ENCODE data around the gene IQSEC1.

Gene IQSEC1

DNA sequence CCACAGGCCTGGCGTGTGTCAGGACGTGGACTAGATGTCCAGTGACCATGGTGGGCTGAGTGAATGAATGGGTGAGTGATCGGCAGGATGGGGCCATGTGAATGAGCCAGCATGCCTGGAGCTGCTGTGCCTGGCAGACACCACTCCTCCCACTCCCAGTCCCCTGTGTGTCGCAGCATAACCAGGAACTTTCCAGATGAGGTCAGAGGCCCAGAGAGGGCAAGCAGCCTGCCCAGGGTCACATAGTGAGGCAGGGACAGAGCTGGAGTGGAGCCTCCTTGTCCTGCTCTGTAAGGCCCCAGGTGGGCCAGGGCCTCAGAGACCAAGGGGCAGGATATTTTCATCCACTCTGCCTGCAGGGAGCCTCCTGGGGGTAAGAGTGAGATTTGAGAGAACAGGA lies 6.4 kb downstream of the IQSEC1 start:
- no peak for DNase-seq

DNA sequence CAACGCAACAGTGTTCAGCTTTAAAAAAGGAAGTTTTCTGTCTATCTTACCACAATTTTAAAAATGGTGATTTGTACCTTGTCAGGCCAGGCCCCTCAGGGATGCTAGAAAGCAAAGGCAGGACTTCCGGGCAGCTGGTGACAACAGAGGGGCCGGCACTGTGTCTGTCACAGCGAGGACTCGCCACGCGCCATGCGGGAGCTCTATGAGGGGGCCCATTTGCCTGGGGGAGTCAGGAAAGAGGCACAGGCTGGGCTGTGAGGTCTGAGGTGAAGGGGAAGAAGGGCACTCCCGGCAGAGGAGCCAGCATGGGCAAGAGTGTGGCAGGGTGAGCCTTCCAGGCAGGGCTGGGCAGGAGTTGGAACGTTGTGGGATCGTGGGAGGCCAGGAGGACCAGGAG lies 7.0 kb downstream of the IQSEC1 start:
- no peak for DNase-seq

DNA sequence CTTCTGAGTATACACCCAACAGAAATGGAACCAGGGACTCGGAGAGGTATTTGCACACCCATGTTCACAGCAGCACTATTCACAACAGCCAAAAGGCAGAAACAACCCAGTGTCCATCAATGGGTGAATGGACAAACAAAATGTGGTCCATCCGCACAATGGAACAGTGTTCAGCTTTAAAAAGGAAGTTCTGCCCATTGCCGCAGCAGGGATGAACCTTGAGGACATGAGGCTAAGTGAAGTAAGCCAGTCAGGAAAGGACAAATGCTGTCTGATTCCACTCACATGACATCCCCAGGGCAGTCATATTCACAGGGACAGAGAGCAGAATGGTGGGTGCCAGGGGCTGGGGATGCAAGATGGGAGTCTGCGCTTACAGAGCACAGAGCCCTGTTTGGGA lies 7.5 kb downstream of the IQSEC1 start:
- DNase-seq = no peak

DNA sequence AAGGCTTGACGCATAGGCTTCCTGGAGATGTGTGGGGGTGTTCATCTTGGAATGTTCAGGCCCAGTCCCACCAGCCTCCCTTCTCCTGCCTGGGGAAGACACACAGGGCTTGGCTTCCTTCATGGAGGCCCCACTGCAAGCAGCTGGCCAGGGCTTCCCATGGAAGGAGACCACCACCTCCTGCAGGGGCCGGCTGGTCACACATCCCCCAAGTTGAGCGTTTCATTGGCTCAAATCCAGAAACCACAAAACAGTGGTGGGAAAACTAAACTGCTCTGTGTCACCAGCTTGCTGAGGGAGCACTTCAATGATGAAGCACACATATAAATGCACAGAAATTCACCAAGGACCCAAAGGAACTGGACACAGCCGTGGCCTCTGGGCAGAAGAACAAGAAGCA lies 8.3 kb downstream of the IQSEC1 start:
- DNase-seq = no peak

DNA sequence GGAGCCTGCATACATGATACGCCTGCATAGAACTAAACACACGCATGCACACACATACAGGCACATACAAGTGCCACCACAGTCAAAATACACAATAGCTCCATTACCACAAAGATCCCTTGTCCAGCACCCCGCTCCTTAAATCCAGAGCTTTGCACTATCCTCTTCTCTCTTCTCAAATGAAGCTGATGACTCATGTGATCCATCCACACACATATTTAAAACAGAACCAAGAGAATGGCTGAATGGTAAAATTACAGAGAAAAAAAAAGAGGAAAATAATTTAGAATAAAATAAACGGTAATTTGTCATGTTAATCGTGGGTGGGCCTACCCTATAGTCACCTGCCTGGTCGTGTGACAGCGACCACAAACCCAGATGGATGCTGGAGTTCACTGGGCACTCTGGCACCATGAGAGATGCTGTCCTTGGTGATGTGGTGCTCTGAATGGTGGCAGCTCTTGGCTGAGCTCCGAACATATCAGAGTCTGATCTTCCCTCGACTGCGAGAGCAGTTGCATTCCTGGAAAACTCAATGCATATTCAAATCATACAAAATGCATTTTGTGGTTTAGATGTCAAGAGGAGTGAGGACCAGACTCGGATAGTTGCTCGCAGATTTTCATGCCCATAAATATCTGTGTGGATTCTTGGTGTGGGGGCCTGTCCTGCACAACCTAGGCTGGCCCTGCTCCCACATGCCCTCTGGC lies 8.9 kb downstream of the IQSEC1 start:
- DNase-seq = no peak

DNA sequence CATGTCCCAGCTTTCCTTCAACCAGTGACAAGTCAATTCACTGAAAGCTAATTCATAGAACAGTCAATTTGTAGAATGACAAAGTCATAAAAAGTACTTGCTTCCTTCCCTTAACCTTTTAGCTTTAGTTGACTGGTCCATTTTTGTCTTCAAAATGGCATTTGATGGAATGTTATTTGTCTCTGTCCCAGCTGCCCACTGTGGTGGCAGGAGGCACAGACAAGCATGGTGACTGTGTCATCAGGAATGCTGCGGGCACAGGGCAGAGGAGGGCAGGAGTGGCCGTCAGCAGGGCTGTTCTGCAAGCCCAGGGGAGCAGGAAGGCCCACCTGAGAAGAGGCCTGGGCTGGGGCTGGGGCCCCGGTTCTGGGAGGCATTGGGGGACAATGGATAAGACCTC lies 10.0 kb downstream of the IQSEC1 start:
- DNase-seq = no peak

DNA sequence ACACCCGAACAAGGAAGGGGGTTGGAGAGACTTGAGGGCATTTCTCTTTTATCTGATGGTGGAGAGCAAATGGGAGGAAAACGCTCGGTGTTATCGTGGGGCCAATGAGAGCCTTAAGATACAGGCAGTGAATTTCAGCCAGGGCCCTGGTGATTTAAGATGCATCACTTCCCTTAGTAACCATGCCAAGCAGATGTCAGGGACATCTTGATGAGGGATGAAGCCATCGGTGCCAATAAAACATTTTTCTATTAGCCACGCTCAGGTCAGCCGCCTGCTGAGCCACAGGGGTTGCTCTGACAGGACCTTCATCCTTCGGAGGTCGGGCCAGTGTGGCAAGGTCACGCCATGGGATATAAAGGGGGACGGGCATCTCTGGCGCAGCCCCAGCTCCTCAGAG lies 10.6 kb downstream of the IQSEC1 start:
- DNase-seq = no peak

DNA sequence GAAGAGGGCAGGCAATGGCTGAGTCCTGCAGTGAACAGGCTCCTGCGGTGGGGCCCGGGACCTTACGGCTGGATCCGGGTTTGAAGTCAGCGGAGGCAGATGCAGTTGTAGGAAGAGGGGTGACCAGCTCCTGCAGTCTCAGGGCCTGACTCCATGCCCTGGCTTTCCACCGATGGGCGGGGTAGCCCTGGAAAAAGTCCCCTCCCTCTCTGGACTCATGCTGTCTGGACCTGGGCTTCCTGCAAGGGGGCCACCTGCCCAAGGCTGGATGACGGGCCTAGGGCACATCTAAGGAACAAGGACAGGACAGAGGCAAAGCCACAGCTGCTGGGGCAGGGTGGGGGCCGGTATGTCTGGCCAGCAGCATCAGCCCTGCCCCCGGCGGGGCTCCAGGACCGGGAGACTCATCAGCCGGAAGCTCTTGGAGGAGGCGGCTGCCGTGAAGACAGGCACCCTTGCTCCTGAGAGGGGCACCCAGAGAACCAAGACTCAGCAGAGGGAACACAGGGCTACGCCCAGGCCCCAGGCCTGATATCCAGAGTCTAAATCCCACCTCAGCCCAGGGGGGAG lies 12.8 kb downstream of the IQSEC1 start:
- DNase-seq = no peak

DNA sequence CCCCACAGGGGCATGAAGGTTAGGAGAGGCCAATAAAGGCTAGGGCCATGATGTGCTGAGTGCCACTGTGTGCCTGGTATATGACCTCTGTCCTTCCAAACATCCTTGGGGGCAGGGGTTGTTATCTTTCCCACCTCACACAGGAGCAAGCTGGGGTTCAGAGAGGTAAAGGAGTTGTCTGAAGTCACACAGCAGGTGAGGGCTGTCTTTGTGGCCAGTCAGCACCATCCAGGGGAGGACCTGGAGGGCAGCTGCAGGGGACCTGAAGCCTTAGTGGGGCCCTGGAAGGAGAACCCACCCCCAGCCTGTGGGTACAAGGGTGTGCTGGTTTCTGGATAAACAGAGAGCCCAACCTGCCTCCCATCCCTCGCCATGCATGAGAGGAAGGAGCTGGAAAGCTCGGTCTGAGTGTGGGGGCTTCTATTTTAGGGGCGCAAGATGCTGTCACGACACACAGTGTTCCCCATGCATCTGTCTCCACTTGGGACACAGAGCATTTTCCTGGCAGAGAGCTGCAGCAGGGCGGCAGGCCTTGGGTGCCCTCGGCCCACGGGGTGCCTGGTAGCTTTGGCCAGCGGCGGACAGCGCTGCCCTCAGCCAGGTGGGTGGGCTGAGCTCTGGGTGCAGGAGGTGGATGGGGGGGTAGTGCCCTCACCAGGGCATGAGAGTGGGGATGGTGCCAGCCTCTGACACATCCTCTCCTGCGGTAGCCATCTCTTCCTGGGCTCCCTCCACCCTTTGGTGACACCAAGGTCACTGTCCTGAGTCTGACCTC lies 14.7 kb downstream of the IQSEC1 start:
- DNase-seq = no peak

DNA sequence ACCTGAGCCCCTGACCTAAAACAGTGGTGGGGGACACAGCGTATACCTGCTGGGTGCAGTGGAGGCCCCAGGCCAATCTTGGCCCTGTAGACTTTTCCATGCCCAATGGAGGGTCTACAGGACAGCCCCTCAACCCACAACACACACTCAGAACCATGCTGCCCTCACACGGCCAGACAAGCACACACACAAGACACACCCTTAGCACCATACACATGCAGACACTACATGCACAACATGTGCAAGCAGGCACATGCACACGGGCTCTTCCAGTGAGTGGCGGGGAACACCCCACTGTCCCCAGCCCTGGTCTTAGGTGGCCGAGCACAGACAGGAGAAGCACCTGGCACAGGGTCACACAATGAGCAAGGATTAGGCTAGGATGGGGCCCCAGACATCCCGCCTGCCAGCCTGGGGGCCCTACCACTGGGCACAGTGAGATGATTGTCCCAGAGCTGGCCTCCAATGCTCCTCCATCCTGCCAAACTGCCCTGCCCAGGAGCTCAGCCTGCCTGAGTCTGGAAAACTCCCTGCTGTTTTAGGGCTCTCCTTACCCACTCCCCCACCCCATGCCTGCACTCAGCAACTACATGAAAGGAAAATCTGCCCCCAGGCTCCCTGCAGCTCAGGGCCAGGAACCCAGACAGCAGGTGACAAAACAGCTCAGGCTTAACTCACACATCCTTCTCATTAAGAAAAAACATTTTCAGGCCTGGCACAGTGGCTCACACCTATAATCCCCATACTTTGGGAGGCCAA lies 15.8 kb downstream of the IQSEC1 start:
- DNase-seq = no peak

DNA sequence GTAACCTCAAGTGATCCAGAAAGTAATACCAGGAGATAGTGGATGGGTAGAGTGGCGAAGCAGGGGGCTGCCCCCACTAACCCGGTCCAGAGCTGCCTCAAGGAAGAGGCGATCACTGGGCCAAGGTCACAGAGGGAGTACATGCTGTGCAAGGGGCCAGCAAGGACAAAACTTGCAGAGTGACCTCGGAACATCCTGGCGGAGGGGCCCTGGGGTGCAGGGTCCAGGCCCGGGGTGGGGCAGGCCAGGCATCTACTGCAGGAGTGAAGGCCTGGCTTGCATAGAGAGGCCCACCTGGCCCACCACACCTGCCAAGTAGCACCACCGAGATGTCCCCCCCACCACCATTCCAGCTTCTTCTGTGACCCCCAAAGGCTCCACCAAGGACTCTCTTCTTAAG lies 17.6 kb downstream of the IQSEC1 start:
- DNase-seq = no peak

DNA sequence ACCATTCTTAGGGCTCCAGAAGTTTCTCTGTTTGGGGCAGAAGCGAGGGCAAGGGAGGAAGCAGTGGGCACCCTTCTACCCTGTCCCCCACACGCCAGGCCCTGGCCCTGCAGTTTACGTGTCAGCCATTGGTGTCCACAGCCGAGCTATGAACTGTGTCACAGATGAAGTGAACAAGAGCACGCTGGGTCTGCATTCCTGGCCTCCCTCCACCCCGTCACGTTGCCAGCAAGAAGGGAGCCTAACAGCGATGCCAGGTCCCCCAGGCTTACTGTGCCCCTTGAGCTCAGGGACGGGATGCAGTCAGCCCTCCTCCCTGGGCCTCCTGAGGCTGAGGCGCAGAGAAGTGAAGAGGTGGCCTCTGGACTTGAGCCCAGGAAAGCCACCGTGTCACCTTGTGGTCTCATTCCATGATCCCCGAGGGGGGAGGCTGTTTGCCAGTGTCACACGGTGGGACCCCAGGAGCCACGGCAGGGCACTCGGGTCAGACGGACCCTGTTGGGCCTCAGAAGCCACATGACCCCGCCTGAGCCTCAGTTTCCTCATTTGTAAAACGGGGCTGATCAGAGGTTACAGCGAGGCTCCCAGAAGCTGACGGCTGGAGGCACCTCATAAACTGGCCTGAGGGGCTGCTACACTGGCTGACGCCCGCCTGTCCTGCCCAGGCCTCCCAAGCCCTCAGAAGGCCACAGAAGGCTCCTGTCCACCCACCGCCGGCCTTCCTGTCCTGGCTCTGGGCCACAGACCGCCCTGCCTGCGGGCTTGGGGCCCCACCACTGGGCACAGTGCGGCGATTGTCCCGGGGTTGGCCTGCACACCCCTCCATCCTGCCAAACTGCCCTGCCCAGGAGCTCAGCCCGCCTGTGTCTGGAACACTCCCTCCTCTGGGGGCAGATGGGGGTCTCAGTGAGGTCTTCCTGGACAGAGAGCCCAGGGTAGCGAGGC lies 18.6 kb downstream of the IQSEC1 start:
- DNase-seq = no peak

DNA sequence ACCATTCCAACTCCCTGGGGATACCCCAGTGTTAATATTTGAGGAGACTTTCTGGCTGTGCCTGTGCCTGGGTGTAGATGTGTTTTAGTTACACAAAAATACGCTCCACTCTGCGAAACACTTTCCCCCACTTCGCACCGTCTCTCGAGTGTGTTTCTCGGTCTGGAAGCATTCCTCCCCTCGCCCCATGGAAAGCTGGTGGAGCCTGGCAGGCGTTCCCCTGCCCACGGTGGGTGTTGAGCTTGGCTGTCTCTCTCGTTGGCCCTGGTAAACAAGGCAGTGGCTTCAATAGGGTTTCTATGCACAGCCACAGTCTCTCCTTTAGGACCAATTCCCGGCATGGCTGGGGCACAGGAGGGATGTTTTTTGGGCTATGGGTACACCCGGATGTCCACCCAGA lies 19.3 kb downstream of the IQSEC1 start:
- DNase-seq = no peak

DNA sequence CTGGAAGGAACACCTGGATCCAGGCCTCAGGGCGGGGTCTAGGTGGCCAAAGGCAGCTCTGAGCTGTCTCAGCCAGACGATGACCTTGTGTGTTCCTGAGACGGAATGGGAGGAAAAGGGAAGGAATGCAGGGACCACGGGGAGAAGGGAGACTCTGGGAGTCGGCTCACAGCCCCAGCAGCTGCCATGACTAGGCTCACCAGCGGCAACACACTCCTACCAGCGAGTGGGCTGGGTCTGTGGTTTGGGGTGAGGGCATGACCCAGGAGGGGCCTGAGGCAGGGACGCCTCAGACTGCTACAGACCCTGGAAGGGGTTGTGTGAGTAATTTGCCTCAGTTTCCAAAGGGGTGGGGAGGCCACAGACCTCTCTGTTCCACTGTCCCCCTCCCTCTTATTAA lies 19.8 kb downstream of the IQSEC1 start:
- DNase-seq = no peak

DNA sequence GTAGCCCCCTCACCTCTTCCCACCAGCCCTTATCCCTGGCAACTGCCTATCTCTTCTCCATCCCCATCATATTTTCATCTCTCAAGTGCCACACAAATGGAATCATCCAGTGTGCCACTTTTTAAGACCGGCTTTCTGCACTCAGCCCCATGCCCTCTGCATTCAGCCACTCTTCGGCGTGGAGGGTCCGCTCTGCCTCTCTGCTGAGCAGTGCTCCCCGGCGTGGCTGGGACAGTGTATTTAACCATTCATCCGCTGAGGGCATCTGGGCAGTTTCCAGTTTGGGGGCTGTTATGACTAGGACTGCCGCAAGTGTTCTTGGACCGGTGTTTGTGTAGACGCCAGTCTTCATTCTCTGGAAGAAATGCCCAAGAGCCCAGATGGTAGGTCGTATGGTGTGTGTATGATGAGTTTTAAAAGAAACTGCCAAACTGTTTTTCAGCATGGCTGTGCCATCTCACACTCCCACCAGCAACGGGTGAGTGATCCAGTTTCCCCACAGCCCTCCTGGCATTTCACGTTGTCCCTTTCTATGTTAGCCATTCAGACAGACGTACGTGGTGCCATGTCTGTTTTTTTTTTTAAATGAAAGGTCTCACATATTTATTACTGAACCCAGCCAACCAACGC lies 20.9 kb downstream of the IQSEC1 start:
- DNase-seq = no peak

DNA sequence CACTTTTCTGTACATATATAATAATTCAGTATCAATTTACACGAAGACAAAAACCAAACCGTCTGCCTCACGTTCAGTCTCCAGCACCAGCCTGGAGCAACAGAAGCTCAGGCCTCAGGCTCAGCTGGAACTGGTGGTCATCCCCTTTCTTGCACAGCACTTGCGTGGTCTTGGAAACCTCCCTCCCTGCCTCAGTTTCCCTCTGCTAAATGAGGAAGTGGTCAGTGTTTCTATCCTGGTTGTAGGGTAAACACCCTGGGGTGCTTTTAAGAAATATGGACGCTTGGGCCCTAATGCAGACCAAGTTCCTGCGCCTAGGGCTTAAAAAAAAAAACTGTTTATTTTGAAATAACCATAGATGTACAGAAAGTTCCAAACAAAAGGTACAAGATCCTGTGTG lies 21.6 kb downstream of the IQSEC1 start:
- no peak for DNase-seq

DNA sequence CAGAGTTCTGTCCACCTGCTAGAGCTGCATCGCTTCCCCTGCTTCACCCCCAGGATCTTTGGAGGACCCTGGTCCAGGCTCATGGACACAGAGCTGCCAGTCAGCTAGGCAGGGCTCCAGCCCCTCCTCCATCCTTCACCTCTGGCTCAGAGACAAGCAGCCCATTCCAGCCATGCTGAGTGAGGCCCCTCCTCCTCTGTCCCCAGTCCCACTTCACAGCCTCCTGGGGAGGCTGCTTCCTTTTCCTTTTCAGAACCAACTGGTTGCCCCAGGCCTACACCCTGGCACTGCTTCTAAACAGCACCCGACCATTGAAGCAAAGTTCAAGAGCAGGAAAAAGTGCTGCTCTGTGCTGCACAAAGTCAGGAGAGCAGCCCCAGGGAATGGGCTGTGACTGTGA lies 22.2 kb downstream of the IQSEC1 start:
- no peak for DNase-seq

DNA sequence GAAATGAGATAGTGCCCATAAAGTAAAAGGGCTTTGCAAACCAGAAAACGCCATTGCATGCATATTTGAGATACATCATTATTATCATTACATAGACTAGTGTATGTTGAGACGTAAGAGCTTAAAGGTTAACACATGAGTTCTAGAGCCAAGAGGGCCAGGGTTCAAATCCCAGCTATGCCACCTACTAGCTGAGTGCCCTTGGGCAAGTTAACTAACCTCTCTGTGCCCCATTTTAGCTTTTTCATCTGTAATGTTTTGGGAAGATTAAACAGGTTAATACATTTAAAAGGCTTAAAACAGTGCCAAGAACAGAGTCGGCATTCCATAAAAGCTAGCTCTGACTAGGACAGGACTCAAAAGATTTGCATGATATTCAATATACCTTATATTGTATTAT lies 22.8 kb downstream of the IQSEC1 start:
- no peak for DNase-seq

DNA sequence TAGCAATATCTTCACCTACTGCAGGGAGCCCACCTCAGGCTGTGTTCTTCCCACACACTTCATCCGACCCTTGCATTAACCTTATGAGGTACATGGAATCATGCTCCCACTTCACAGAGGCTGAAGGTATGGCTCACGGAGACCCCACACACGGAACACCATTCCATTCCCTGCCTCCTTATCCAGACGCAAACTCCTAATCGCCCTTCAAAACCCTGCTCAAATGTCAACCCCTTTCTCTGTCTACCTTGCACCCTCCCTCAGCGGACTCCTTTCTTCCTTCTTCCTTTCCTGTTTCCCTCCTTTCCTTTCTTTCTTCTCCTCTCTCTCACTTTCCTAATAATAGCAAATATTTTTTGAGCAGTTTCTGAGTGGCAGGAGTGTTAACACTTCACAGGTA lies 23.8 kb downstream of the IQSEC1 start:
- no peak for DNase-seq

DNA sequence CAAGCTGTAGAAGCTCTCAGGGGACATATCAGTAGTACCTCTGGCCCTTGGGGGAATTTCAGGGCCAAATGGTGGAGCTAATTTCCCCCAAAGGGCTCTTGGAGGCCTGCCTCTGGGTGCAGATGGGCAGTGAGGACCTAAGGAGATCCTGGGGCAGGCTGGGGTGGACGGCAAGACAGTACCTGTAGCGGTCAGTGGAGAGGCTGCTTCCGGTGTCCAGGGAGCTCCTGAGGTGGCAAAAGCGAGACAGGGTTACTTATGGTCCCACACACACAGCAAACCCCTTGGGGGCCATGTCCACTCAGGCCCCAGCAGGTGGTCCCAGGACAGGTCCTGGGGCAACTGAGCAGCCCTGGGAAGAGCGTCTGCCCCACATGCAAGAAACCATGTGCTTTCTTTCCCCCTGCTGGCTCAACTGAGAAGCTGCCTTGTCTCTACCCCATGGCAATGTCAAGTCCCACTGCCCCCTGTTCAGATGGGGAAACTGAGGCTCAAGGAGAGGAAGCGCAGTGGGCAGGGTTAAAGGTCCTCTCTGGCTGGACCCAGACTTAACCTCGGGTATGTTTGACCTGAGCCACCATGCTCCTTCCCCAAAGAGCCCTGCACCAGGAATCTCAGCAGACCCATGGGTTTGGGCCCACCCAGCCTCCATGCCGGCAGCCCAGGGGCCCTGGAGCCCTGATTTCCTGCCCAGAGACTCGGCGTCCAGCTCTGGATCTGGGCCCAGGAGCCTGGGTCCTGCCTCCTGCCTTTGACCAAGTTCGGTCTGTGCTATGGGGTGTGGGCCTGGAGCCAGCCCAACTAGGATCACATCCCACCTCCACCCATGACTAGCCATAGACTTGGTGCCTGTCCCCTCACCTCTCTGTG lies 25.7 kb downstream of the IQSEC1 start:
- DNase-seq = no peak
